H9 (cell line): ENCODE data around the gene SET. TPM values are rescaled to one million over a fixed set of nuclear protein-coding genes. Genes with fewer than 3 reads are reported as not detected.
A peak's percentile ranks its signal among the peaks of the same experiment; 100 is the strongest.

Source experiments
- DNase-seq: peaks from one replicate; pipeline ENCODE4 v3.0.0-alpha.2; 2017
- H2AFZ ChIP-seq: one replicate; pipeline ENCODE4 v1.6.1; 2013; ENCODE audit warnings: mild to moderate bottlenecking, low read length, control low read depth, moderate library complexity
- H2AK5ac ChIP-seq: 2 replicates; pipeline ENCODE4 v1.6.1; 2013; ENCODE audit warnings: low read length, control low read depth, mixed read lengths; ENCODE audit not compliant: insufficient read length
- H2BK120ac ChIP-seq: one replicate; pipeline ENCODE4 v1.6.1; 2013; ENCODE audit warnings: low read depth, mild to moderate bottlenecking, low read length, control low read depth, inconsistent platforms; ENCODE audit not compliant: poor library complexity, severe bottlenecking
- H2BK12ac ChIP-seq: 2 replicates; pipeline ENCODE4 v1.6.1; 2013; ENCODE audit warnings: low read length, control low read depth, mixed read lengths, low read depth; ENCODE audit not compliant: insufficient read length
- H2BK15ac ChIP-seq: 2 replicates; pipeline ENCODE4 v1.6.1; 2013; ENCODE audit warnings: low read depth, low read length, control low read depth
- H2BK20ac ChIP-seq: one replicate; pipeline ENCODE4 v1.6.1; 2013; ENCODE audit warnings: low read depth, mild to moderate bottlenecking, low read length, control low read depth, inconsistent platforms; ENCODE audit not compliant: poor library complexity, severe bottlenecking
- H2BK5ac ChIP-seq: 2 replicates; pipeline ENCODE4 v1.6.1; 2013; ENCODE audit warnings: low read length, control low read depth, mixed read lengths; ENCODE audit not compliant: insufficient read length
- H3K14ac ChIP-seq: 2 replicates; pipeline ENCODE4 v1.6.1; 2013; ENCODE audit warnings: low read length, control low read depth; ENCODE audit not compliant: insufficient read depth
- H3K18ac ChIP-seq: 2 replicates; pipeline ENCODE4 v1.6.1; 2013; ENCODE audit warnings: low read depth, mild to moderate bottlenecking, mixed read lengths, low read length, control low read depth; ENCODE audit not compliant: insufficient read length
- H3K23ac ChIP-seq: 2 replicates; pipeline ENCODE4 v1.6.1; 2013; ENCODE audit warnings: low read length, control low read depth, mixed read lengths, low read depth; ENCODE audit not compliant: insufficient read length
- H3K23me2 ChIP-seq: 2 replicates; pipeline ENCODE4 v1.6.1; 2013; ENCODE audit warnings: low read depth, mild to moderate bottlenecking, mixed read lengths, low read length, control low read depth; ENCODE audit not compliant: insufficient read length, poor library complexity, severe bottlenecking
- H3K27ac ChIP-seq: 2 replicates; pipeline ENCODE4 v1.5.1; 2013; ENCODE audit warnings: low read length, control low read depth, mixed read lengths, low read depth; ENCODE audit not compliant: insufficient read length
- H3K27me3 ChIP-seq: 2 replicates; pipeline ENCODE4 v1.6.1; 2013; ENCODE audit warnings: low read length, control low read depth, inconsistent platforms; ENCODE audit not compliant: insufficient read depth
- H3K4ac ChIP-seq: 2 replicates; pipeline ENCODE4 v1.6.1; 2013; ENCODE audit warnings: low read depth, mild to moderate bottlenecking, control low read depth, inconsistent platforms, low read length, moderate library complexity
- H3K4me1 ChIP-seq: 2 replicates; pipeline ENCODE4 v1.6.1; 2013; ENCODE audit warnings: low read length, control low read depth, inconsistent platforms; ENCODE audit not compliant: insufficient read depth
- H3K4me2 ChIP-seq: 2 replicates; pipeline ENCODE4 v1.6.1; 2013; ENCODE audit warnings: low read length, control low read depth, mixed read lengths; ENCODE audit not compliant: insufficient read length, insufficient read depth
- H3K56ac ChIP-seq: 2 replicates; pipeline ENCODE4 v1.6.1; 2013; ENCODE audit warnings: low read depth, mild to moderate bottlenecking, mixed read lengths, low read length, control low read depth; ENCODE audit not compliant: insufficient read length
- H3K79me1 ChIP-seq: 2 replicates; pipeline ENCODE4 v1.6.1; 2013; ENCODE audit warnings: low read depth, mild to moderate bottlenecking, moderate library complexity, low read length, control low read depth, inconsistent platforms; ENCODE audit not compliant: insufficient read depth, poor library complexity, severe bottlenecking
- H3K79me2 ChIP-seq: 2 replicates; pipeline ENCODE4 v1.6.1; 2013; ENCODE audit warnings: low read length, control low read depth, inconsistent platforms; ENCODE audit not compliant: insufficient read depth
- H3K9ac ChIP-seq: 2 replicates; pipeline ENCODE4 v1.6.1; 2013; ENCODE audit warnings: low read length, control low read depth, mixed read lengths; ENCODE audit not compliant: insufficient read length; ENCODE audit errors: extremely low read depth
- H3K9me3 ChIP-seq: one replicate; pipeline ENCODE4 v1.6.1; 2013; ENCODE audit warnings: low read depth, low read length, inconsistent platforms; ENCODE audit not compliant: control insufficient read depth
- H3T11ph ChIP-seq: one replicate; pipeline ENCODE4 v1.6.1; 2013; ENCODE audit warnings: mild to moderate bottlenecking, low read length, control low read depth, inconsistent platforms
- H4K20me1 ChIP-seq: one replicate; pipeline ENCODE4 v1.6.1; 2013; ENCODE audit not compliant: control insufficient read depth, insufficient read length, insufficient read depth
- H4K5ac ChIP-seq: 2 replicates; pipeline ENCODE4 v1.6.1; 2013; ENCODE audit warnings: low read depth, mild to moderate bottlenecking, mixed read lengths, low read length, control low read depth; ENCODE audit not compliant: insufficient read length
- H4K8ac ChIP-seq: replicated peaks from 2 replicates; pipeline ENCODE4 v1.6.1; 2013; ENCODE audit warnings: low read length, control low read depth, mixed read lengths, low read depth; ENCODE audit not compliant: insufficient read length
- H4K91ac ChIP-seq: 2 replicates; pipeline ENCODE4 v1.6.1; 2013; ENCODE audit warnings: low read depth, mild to moderate bottlenecking, moderate library complexity, mixed read lengths, low read length, control low read depth; ENCODE audit not compliant: insufficient read length
- H3K27ac Mint-ChIP-seq, 3 experiments: 2 replicates in 2 of 3; 3 replicates in 1 of 3; pipeline ENCODE4 v1.8.0; 2020 to 2021; ENCODE audit warnings: mixed read lengths in 3 of 3, mild to moderate bottlenecking in 1 of 3, moderate library complexity in 1 of 3
- H3K27me3 Mint-ChIP-seq: 2 replicates; pipeline ENCODE4 v1.8.0; 2021; ENCODE audit warnings: low read depth, mild to moderate bottlenecking, moderate library complexity, mixed read lengths
- H3K36me3 Mint-ChIP-seq, 3 experiments: 2 replicates in 2 of 3; 3 replicates in 1 of 3; pipeline ENCODE4 v1.8.0; 2020 to 2021; ENCODE audit warnings: low read depth in 3 of 3, mixed read lengths in 3 of 3; ENCODE audit not compliant: insufficient read depth in 1 of 3
- H3K4me1 Mint-ChIP-seq, 2 experiments: 2 replicates each; pipeline ENCODE4 v1.8.0; 2020; ENCODE audit warnings: mixed read lengths in 2 of 2
- H3K4me3 Mint-ChIP-seq, 2 experiments: 2 replicates in 1 of 2; 3 replicates in 1 of 2; pipeline ENCODE4 v1.8.0; 2020 to 2021; ENCODE audit warnings: mild to moderate bottlenecking in 2 of 2, mixed read lengths in 2 of 2, moderate library complexity in 1 of 2
- H3K9me3 Mint-ChIP-seq, 2 experiments: 2 replicates in 1 of 2; 3 replicates in 1 of 2; pipeline ENCODE4 v1.8.0; 2020; ENCODE audit warnings: mild to moderate bottlenecking in 2 of 2, mixed read lengths in 2 of 2, moderate library complexity in 1 of 2
- CTCF ChIP-seq: fragments of 200-600 bp; sonication (generic); conservative IDR thresholded peaks from 3 replicates; pipeline ENCODE4 v1.8.0; 2021; ENCODE audit warnings: antibody characterized with exemption, mild to moderate bottlenecking
- WGBS: extraction: QIAGEN DNeasy Blood & Tissue Kit; methylation state at CpG from one replicate; pipeline ENCODE4 v1.1.7; 2013; ENCODE audit warnings: missing lambda C conversion rate, low lambda C conversion rate, mixed read lengths; ENCODE audit not compliant: insufficient read length; ENCODE audit errors: extremely low coverage; 5-methylcytosine and 5-hydroxymethylcytosine counted together
- total RNA-seq: library from RNA; stranded (reverse); gene quantifications from 2 replicates; pipeline ENCODE4 v1.2.1, GENCODE V29; 2021

SET gene
- total RNA-seq, 1 experiment from 2014 or later: 1,148 TPM

- Histone ChIP-seq H4K5ac (no peak within 1 kb of the TSS), H3K23ac (no peak within 1 kb of the TSS), H3T11ph (no peak within 1 kb of the TSS), H2AK5ac (no peak within 1 kb of the TSS), H3K27ac (peak within 1 kb of the TSS; percentile 39), H2BK15ac (no peak within 1 kb of the TSS), H3K4me1 (no peaks in the 10 kb centered on the region; the same call in 1 of the 2 replicates), H4K20me1 (no peaks in the 10 kb centered on the region), H3K79me2 (no peaks in the 10 kb centered on the region), H3K14ac (peak within 1 kb of the TSS; percentile 69), H3K4me2 (peak within 1 kb of the TSS; percentile 91), H3K23me2 (peaks cover 4% of the 10 kb centered on the region), H3K9me3 (no peaks in the 10 kb centered on the region), H2BK120ac (no peak within 1 kb of the TSS), H2BK5ac (no peak within 1 kb of the TSS), H2BK12ac (no peak within 1 kb of the TSS), H3K4ac (no peak within 1 kb of the TSS), H2AFZ (no peak within 1 kb of the TSS), H4K91ac (no peak within 1 kb of the TSS), H3K9ac (peak within 1 kb of the TSS; percentile 84), H2BK20ac (no peak within 1 kb of the TSS), H3K27me3 (no peaks in the 10 kb centered on the region), H4K8ac (no peak within 1 kb of the TSS), H3K56ac (no peak within 1 kb of the TSS), H3K79me1 (no peaks in the 10 kb centered on the region), H3K18ac (no peak within 1 kb of the TSS)
- no peak for TF ChIP-seq CTCF
- WGBS: no CpG with 5 or more reads among the region's 68 CpGs
- Mint-ChIP-seq H3K9me3 (no peaks in the 10 kb centered on the region; a peak in 2 of 5 replicates), H3K4me1 (peaks cover 22 to 23% of the 10 kb centered on the region in 2 experiments), H3K27me3 (no peaks in the 10 kb centered on the region; the same call in none of the 2 replicates), H3K4me3 (peak within 1 kb of the TSS; percentile 92 to 95), H3K36me3 (peaks cover 2 to 32% (median 25%) of the 10 kb centered on the region in 3 experiments; a peak in 5 of 7 replicates), H3K27ac (peak within 1 kb of the TSS; percentile 92 to 96 (median 94))
- DNase-seq: peak; percentile 99
These were observed 35.1 kb downstream of the SET start, which contains the start of gene ZDHHC12 for GRCh38 chr9:128723866-128724743. Gene ZDHHC12, minus strand, starts transcription at chr9:128724127. Its CDS starts 34 bp downstream, at chr9:128724093.
